ENCODE results near the gene FXYD6. TPM values are rescaled to one million over a fixed set of nuclear protein-coding genes. Genes with fewer than 3 reads are reported as not detected.
A peak's percentile ranks its signal among the peaks of the same experiment; 100 is the strongest.

Gene FXYD6
- total RNA-seq, 1 donor from 2014 or later, result 10.5 TPM

- H3K27ac ChIP-seq (ENCODE audit: low read depth, low read length), result no peak overlapping the region
- no peaks in the 10 kb centered on the region for H3K36me3 Mint-ChIP-seq (ENCODE audit: low read depth, unreplicated experiment)
- H3K4me2 ChIP-seq (ENCODE audit: low read length), result no peak overlapping the region
- H2AFZ ChIP-seq (ENCODE audit: low read depth, low read length), result peak overlapping the region; percentile 65
- FAIRE-seq, result no peak
- TF ChIP-seq CTCF (IDR thresholded peaks at IDR 0.05; ENCODE audit: insufficient read depth, low read depth, low read length) (no peak), EZH2 (IDR thresholded peaks at IDR 0.05; ENCODE audit: insufficient read depth, low read length) (no peak)
- peak; percentile 25 for DNase-seq (ENCODE audit: low read depth)
- H4K20me1 ChIP-seq (ENCODE audit: insufficient read depth, low read length), result no peaks in the 10 kb centered on the region
- no peak overlapping the region for H3K9ac ChIP-seq (ENCODE audit: low read length)
- H3K27me3 ChIP-seq (ENCODE audit: insufficient read depth, low read length), result peaks cover 2% of the 10 kb centered on the region
- H3K27ac Mint-ChIP-seq (ENCODE audit: unreplicated experiment), result no peak overlapping the region
- H3K9me3 ChIP-seq (ENCODE audit: insufficient read depth, low read depth, low read length), result no peaks in the 10 kb centered on the region
- no peak overlapping the region for H3K4me3 Mint-ChIP-seq (ENCODE audit: unreplicated experiment)
- H3K4me3 ChIP-seq (ENCODE audit: insufficient read depth, low read depth, low read length), result no peak overlapping the region
- H3K9me3 Mint-ChIP-seq (ENCODE audit: unreplicated experiment), result no peaks in the 10 kb centered on the region
- peaks cover 16% of the 10 kb centered on the region for H3K4me1 Mint-ChIP-seq (ENCODE audit: low read depth, unreplicated experiment)
- H3K36me3 ChIP-seq (ENCODE audit: insufficient read depth, low read length), result no peaks in the 10 kb centered on the region
- peaks cover 19% of the 10 kb centered on the region for H3K27me3 Mint-ChIP-seq (ENCODE audit: low read depth, unreplicated experiment)
- peaks cover 19% of the 10 kb centered on the region for H3K4me1 ChIP-seq (ENCODE audit: insufficient read depth, low read length)
- no peaks in the 10 kb centered on the region for H3K79me2 ChIP-seq (ENCODE audit: insufficient read depth, low read length)
Measured at GRCh38 chr11:117823946-117824420, 52.5 kb downstream of the FXYD6 start.

- Mint-ChIP-seq H3K36me3 (ENCODE audit: low read depth, unreplicated experiment) (no peaks in the 10 kb centered on the region), H3K9me3 (ENCODE audit: unreplicated experiment) (no peaks in the 10 kb centered on the region), H3K4me3 (ENCODE audit: unreplicated experiment) (no peak overlapping the region), H3K4me1 (ENCODE audit: low read depth, unreplicated experiment) (peaks cover 14% of the 10 kb centered on the region), H3K27me3 (ENCODE audit: low read depth, unreplicated experiment) (peaks cover 19% of the 10 kb centered on the region), H3K27ac (ENCODE audit: unreplicated experiment) (no peak overlapping the region)
- H2AFZ ChIP-seq (ENCODE audit: low read depth, low read length), result peak overlapping the region; percentile 65
- no peaks in the 10 kb centered on the region for H3K36me3 ChIP-seq (ENCODE audit: insufficient read depth, low read length)
- no peak overlapping the region for H3K4me3 ChIP-seq (ENCODE audit: insufficient read depth, low read depth, low read length)
- DNase-seq (ENCODE audit: low read depth) (no peak), FAIRE-seq (no peak)
- H3K27me3 ChIP-seq (ENCODE audit: insufficient read depth, low read length), result peaks cover 2% of the 10 kb centered on the region
- H3K27ac ChIP-seq (ENCODE audit: low read depth, low read length), result no peak overlapping the region
- no peak overlapping the region for H3K4me2 ChIP-seq (ENCODE audit: low read length)
- H3K4me1 ChIP-seq (ENCODE audit: insufficient read depth, low read length), result peaks cover 18% of the 10 kb centered on the region
- no peaks in the 10 kb centered on the region for H4K20me1 ChIP-seq (ENCODE audit: insufficient read depth, low read length)
- no peak overlapping the region for H3K9ac ChIP-seq (ENCODE audit: low read length)
- H3K9me3 ChIP-seq (ENCODE audit: insufficient read depth, low read depth, low read length), result no peaks in the 10 kb centered on the region
- TF ChIP-seq EZH2 (IDR thresholded peaks at IDR 0.05; ENCODE audit: insufficient read depth, low read length), result no peak
- TF ChIP-seq CTCF (IDR thresholded peaks at IDR 0.05; ENCODE audit: insufficient read depth, low read depth, low read length), result no peak
- H3K79me2 ChIP-seq (ENCODE audit: insufficient read depth, low read length), result no peaks in the 10 kb centered on the region
Measured at GRCh38 chr11:117823294-117823945, 53.0 kb downstream of the FXYD6 start.
